Immature natural killer cell (primary cell): ENCODE results near the gene CHD1L. TPM values are rescaled to one million over a fixed set of nuclear protein-coding genes. Genes with fewer than 3 reads are reported as not detected.

Source experiments
- DNase-seq, 3 donors: peaks; one replicate each; pipeline ENCODE4 v3.0.0; 2022; ENCODE audit warnings: mixed read lengths in 1 of 3
- H3K27ac Mint-ChIP-seq, 6 donors: one replicate each; pipeline ENCODE4 v1.8.0; 2020; ENCODE audit warnings: mixed read lengths in 6 of 6, mild to moderate bottlenecking in 5 of 6, inconsistent platforms in 4 of 6, moderate library complexity in 3 of 6
- H3K27me3 Mint-ChIP-seq, 3 donors: one replicate each; pipeline ENCODE4 v1.8.0; 2020 to 2021; ENCODE audit warnings: low read depth in 3 of 3, mild to moderate bottlenecking in 3 of 3, mixed read lengths in 3 of 3, moderate library complexity in 3 of 3, inconsistent platforms in 1 of 3
- H3K36me3 Mint-ChIP-seq, 3 donors: one replicate each; pipeline ENCODE4 v1.8.0; 2020; ENCODE audit warnings: mixed read lengths in 3 of 3, inconsistent platforms in 2 of 3, mild to moderate bottlenecking in 2 of 3
- H3K4me1 Mint-ChIP-seq, 2 donors: one replicate each; pipeline ENCODE4 v1.8.0; 2020; ENCODE audit warnings: inconsistent platforms in 2 of 2, mild to moderate bottlenecking in 2 of 2, mixed read lengths in 2 of 2, moderate library complexity in 1 of 2
- H3K4me3 Mint-ChIP-seq, 5 donors: one replicate each; pipeline ENCODE4 v1.8.0; 2020; ENCODE audit warnings: mild to moderate bottlenecking in 5 of 5, mixed read lengths in 5 of 5, inconsistent platforms in 3 of 5, moderate library complexity in 3 of 5
- H3K9me3 Mint-ChIP-seq, 6 donors: one replicate each; pipeline ENCODE4 v1.8.0; 2020; ENCODE audit warnings: mild to moderate bottlenecking in 6 of 6, mixed read lengths in 6 of 6, inconsistent platforms in 4 of 6, moderate library complexity in 3 of 6
- polyA plus RNA-seq, 3 donors: library from polyadenylated mRNA; unstranded; fragments of 300-500 nt; fragmentation: Illumina TruSeq; gene quantifications; one replicate each; pipeline ENCODE4 v1.2.3, GENCODE V29; 2021

The CHD1L gene
- polyA plus RNA-seq, 3 donors from 2014 or later, result 12.6 to 22.9 (median 14.3) TPM

DNA sequence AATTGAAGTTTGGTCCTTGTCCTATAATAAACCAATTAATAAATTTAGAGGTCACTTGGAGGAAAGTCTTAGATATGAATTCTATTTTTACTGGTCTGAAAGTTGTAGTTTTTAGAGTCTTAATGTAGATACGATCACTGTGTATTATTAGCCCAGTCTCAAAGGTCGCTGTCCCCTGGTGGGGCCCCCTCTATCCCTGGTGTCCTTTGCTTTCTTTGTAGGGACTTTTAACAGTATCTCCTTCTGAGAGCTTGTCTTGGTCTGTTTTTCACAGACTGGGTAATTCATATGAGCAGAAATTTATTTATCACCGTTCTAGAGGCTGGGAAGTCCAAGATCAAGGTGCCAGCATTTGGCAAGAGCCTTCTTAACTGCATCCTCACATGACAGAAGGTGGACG is 18.5 kb downstream of the CHD1L start:
- no peak for DNase-seq
- no peak overlapping the region for H3K27ac Mint-ChIP-seq
- no peaks in the 10 kb centered on the region for H3K27me3 Mint-ChIP-seq
- H3K4me1 Mint-ChIP-seq, result no peaks in the 10 kb centered on the region
- peaks cover 20 to 55% (median 23%) of the 10 kb centered on the region in 3 donors for H3K36me3 Mint-ChIP-seq
- H3K9me3 Mint-ChIP-seq, result no peaks in the 10 kb centered on the region
- H3K4me3 Mint-ChIP-seq, result no peak overlapping the region

DNA sequence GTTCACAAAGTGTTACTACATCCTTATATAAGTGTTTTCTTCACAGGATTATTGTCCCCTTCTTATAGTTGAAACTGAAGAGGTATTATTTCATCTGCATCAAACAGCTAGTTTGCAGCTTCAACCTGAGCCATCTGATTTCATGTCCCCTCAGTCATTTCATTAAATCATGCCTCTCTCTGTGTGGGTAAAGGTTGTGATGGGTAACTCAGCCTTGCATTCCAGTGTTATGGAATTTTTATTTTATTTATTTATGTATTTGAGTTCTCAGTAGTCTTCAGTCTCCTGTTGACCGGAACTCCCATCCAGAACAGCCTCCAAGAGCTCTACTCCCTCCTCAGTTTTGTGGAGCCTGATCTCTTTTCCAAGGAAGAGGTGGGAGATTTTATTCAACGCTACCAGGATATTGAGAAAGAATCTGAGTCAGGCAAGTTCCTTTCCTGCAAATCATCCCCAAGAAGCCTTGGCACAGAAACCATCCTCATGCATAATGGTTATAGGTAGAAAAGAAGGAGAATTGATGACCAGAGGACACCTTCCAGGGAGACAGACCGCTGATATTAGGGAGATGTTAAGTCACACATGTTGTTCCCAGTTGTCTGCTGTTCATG is 21.8 kb downstream of the CHD1L start:
- Mint-ChIP-seq H3K4me1 (no peaks in the 10 kb centered on the region), H3K9me3 (no peaks in the 10 kb centered on the region)

DNA sequence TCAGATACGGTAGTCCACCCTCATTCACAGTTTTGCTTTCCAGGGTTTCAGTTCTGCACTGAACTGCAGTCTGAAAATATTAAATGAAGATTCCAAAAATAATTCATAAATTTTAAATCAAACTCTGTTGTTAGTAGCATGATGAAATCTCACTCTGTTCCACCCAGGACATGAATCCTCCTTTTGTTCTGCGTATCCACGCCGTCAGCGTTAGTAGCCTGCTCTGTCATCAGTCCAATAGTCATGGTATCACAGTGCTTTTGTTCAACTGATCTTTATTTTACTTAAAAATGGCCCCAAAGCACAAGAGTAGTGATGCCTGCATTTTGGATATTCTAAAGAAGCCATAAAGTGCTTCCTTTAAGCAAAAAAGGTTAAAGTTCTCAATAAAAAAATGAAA is 23.9 kb downstream of the CHD1L start:
- H3K27ac Mint-ChIP-seq, result no peak overlapping the region
- H3K9me3 Mint-ChIP-seq, result no peaks in the 10 kb centered on the region
- peaks cover 37 to 71% (median 39%) of the 10 kb centered on the region in 3 donors for H3K36me3 Mint-ChIP-seq
- no peak for DNase-seq
- no peaks in the 10 kb centered on the region for H3K4me1 Mint-ChIP-seq
- H3K4me3 Mint-ChIP-seq, result no peak overlapping the region
- H3K27me3 Mint-ChIP-seq, result no peaks in the 10 kb centered on the region

More for the DNA sequence above, 21.8 kb downstream of the CHD1L start:
- Mint-ChIP-seq H3K36me3 (peaks cover 39 to 74% (median 41%) of the 10 kb centered on the region in 3 donors), H3K27ac (no peak overlapping the region), H3K27me3 (no peaks in the 10 kb centered on the region), H3K4me3 (no peak overlapping the region)
- DNase-seq, result no peak

DNA sequence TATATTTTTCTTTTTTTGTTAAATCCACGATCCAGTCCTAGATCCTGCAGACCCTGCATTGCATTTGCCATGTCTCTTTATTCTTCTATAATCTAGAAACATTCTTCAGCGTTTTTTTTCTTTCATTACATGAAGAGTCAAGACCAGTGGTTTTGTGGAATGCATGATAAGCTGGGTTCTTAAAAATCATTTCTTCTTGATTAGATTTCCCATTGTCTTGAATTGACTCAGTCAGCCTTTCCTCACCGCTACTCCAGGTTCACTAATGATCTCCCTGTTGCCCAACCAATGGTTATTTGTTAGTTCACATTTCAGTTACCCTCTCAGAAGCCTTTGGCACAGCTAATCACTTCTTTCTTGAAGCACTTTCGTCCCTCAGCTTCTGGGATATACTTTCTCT is 25.2 kb downstream of the CHD1L start:
- H3K27me3 Mint-ChIP-seq, result no peaks in the 10 kb centered on the region
- H3K9me3 Mint-ChIP-seq, result no peaks in the 10 kb centered on the region
- H3K27ac Mint-ChIP-seq, result peak overlapping the region in 1 of 6 donors; percentile 17
- H3K36me3 Mint-ChIP-seq, result peaks cover 37 to 71% (median 44%) of the 10 kb centered on the region in 3 donors
- no peak for DNase-seq
- no peak overlapping the region for H3K4me3 Mint-ChIP-seq
- H3K4me1 Mint-ChIP-seq, result no peaks in the 10 kb centered on the region

DNA sequence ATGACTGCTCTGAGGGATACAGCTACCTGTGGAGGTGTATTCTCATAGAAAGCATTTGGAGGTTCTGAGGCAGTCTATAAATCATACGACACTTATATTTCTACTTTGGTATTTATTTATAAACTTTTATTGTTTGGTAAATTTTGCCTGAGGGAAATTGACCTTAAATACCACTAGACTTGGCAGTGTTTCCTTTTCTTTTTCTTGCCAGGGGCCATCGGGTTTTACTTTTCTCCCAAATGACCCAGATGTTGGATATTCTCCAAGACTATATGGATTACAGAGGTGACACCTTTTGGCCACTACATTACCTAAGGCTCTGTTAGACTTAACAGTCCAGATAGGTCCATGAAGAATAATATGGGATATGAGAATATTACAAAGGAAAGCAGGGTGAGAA is 28.2 kb downstream of the CHD1L start:
- H3K27me3 Mint-ChIP-seq, result no peaks in the 10 kb centered on the region
- peaks cover 34 to 59% (median 47%) of the 10 kb centered on the region in 3 donors for H3K36me3 Mint-ChIP-seq
- H3K4me3 Mint-ChIP-seq, result no peak overlapping the region

DNA sequence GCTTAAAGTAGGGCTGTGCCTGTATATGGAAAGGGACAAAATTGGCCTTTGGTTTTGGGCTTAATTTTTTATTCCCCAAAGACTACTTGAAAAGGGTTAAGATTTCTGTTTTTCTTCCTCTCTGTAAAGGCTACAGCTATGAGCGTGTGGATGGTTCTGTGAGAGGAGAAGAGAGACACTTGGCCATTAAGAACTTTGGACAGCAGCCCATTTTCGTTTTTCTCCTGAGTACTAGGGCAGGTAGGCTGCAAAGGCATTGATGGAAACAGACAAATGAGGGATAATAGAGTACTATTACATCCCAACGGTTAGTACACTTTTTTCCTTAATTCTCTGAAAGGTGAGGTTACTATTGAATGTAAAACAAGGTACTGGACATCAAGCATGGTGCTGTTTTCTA is 29.6 kb downstream of the CHD1L start:
- Mint-ChIP-seq H3K4me1 (peaks cover 0 to 5% of the 10 kb centered on the region in 2 donors), H3K9me3 (no peaks in the 10 kb centered on the region)

More for the DNA sequence above, 28.2 kb downstream of the CHD1L start:
- Mint-ChIP-seq H3K9me3 (no peaks in the 10 kb centered on the region), H3K4me1 (peaks cover 0 to 5% of the 10 kb centered on the region in 2 donors), H3K27ac (no peak overlapping the region)
- no peak for DNase-seq

DNA sequence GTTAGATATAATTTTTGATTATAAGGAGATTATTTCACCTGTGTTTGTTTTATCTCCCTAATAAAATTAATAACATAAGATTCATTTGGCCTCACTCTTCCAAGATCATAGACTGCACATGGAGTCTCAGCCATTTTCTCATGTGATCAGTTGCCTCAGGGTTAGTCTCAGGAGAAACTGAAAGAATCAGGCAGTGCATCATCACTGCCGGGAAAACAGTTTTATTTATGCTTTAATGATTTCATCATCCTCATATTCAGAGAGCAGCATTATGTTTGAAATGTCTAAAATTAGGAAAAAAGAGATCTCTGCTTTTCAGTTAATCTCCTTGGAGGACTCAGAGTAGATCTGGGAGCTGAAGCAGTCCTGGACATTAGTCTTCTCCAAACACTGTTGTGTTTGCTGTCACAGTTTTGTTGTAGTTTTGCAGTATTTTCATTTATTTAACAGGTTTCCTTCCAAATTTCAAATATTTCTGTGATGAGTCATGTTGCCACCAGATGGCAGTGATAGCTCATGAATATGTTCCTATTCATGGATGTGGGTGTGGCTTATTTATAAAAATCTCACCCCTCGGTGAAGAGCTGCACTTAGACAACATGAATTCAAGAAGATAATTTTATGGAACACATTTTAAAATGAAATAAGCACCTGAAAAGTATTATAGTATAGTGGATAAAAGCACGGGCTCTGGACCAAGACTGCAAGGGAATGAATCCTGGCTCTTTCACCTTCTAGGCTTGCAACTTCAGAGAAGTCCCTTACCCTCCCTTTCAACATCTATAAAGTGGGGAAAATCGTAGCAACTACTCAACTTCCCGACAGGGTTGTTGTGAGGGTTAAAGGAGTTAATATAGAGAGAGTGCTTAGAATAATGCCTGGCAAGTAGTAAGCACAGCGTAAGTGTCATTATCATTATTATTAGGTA is 31.2 kb downstream of the CHD1L start:
- H3K4me3 Mint-ChIP-seq, result no peak overlapping the region

More for the DNA sequence above, 29.6 kb downstream of the CHD1L start:
- Mint-ChIP-seq H3K27me3 (no peaks in the 10 kb centered on the region), H3K4me3 (no peak overlapping the region), H3K27ac (no peak overlapping the region), H3K36me3 (peaks cover 38 to 61% (median 52%) of the 10 kb centered on the region in 3 donors)
- DNase-seq, result no peak

DNA sequence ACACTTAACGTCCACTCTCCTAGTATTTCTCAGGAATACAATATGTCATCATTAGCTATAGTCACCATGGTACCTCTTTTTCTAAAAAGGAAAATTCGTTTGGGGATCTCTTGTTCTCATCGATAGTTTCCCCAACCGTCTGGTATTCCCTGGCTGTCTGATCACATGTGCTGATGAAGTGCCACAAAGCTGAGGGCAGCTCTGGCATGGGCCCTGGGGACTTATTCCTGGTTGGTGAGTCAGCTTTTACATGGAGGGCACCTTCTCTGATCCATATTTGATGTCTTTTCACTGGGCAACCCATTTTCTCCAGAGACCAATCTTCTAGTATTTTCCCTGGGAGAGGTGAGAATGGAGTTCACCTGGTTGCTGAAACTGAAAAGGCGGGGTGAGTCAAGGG is 39.5 kb downstream of the CHD1L start:
- Mint-ChIP-seq H3K27me3 (no peaks in the 10 kb centered on the region), H3K27ac (no peak overlapping the region), H3K4me1 (no peaks in the 10 kb centered on the region), H3K36me3 (peaks cover 19 to 56% (median 27%) of the 10 kb centered on the region in 3 donors), H3K9me3 (no peaks in the 10 kb centered on the region), H3K4me3 (no peak overlapping the region)
- DNase-seq, result no peak

More for the DNA sequence above, 31.2 kb downstream of the CHD1L start:
- H3K27me3 Mint-ChIP-seq, result no peaks in the 10 kb centered on the region
- DNase-seq, result peak; percentile 21 to 29 (median 24)
- peaks cover 0 to 5% of the 10 kb centered on the region in 2 donors for H3K4me1 Mint-ChIP-seq
- H3K9me3 Mint-ChIP-seq, result no peaks in the 10 kb centered on the region
- peaks cover 31 to 56% (median 39%) of the 10 kb centered on the region in 3 donors for H3K36me3 Mint-ChIP-seq
- no peak overlapping the region for H3K27ac Mint-ChIP-seq

DNA sequence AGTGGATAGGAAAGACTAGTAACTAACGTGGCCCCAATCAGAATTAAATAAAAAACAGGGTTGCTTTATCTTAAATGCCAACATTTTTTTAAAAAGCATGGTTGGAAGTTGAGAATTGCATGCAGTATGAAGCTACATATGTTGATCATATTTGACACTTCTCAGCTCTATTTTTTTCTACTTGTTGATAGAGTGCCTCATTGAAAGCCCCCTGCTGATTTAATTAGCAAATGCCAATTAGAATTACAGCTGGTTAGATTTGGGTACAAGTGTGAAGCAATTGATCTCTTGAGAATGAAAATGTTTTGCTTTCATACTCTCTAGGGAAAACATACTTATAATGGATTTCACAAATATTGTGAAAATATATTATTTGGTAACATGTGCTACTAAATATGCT is 40.5 kb downstream of the CHD1L start:
- Mint-ChIP-seq H3K36me3 (peaks cover 21 to 56% (median 37%) of the 10 kb centered on the region in 3 donors), H3K27me3 (no peaks in the 10 kb centered on the region), H3K27ac (no peak overlapping the region), H3K4me3 (no peak overlapping the region), H3K4me1 (no peaks in the 10 kb centered on the region), H3K9me3 (no peaks in the 10 kb centered on the region)
- no peak for DNase-seq

DNA sequence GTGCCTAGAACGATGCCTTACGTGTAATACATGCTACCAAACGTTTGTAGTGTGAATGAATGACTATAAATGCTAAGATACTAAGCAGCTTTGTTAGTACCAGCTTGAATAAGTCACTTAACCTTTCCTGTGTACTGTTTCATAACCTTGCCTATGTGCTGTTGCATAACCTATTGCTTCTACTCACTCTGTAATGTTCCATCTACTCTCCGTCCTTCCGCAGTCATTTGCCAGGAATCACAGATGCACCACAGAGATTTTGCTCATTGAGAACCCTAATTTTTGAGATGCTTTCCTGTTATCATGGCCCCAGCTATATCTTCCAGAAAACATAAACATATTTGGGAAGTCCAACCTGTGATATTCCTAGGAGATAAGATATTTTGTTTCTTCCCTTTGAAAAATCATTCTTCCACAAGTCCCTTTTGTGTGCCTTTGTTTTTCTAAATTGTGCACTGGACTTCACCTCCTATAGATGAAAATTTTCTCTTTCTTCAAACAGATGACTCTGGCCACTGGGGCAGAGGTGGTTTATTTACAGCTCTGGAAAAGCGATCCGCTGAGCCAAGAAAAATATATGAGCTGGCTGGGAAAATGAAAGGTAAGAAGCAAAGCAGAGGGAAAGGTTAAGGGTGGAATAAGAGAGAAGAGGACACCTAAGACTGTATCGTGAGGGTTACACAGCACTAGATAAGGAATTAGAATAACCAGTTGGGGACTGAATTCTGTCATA is 44.8 kb downstream of the CHD1L start:
- Mint-ChIP-seq H3K27ac (no peak overlapping the region), H3K4me1 (no peaks in the 10 kb centered on the region), H3K27me3 (peaks cover 0 to 1% (median 0%) of the 10 kb centered on the region in 3 donors), H3K9me3 (no peaks in the 10 kb centered on the region), H3K4me3 (no peak overlapping the region), H3K36me3 (peaks cover 36 to 88% (median 61%) of the 10 kb centered on the region in 3 donors)
- no peak for DNase-seq

DNA sequence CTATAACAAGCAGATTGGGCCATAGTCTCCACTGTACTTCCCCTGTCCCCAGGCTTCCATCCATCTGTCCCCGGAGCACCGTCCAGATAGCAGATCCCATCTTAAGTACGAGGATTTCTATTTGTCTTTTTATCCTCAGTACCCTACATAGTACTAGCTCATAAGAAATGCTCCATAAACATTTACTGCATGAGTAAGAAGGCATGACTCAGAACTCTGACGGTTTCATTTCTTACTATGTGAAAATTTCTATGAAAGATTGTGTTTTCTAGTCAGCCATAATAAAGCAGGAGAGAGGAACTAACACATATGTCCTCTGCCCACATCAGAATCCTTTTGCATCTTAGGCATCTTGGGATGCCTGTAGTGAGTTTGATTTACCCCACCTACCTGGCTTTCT is 49.5 kb downstream of the CHD1L start:
- Mint-ChIP-seq H3K27me3 (peaks cover 0 to 1% (median 0%) of the 10 kb centered on the region in 3 donors), H3K4me3 (no peak overlapping the region), H3K9me3 (no peaks in the 10 kb centered on the region), H3K4me1 (no peaks in the 10 kb centered on the region), H3K27ac (no peak overlapping the region), H3K36me3 (peaks cover 70 to 92% (median 79%) of the 10 kb centered on the region in 3 donors)
- no peak for DNase-seq

DNA sequence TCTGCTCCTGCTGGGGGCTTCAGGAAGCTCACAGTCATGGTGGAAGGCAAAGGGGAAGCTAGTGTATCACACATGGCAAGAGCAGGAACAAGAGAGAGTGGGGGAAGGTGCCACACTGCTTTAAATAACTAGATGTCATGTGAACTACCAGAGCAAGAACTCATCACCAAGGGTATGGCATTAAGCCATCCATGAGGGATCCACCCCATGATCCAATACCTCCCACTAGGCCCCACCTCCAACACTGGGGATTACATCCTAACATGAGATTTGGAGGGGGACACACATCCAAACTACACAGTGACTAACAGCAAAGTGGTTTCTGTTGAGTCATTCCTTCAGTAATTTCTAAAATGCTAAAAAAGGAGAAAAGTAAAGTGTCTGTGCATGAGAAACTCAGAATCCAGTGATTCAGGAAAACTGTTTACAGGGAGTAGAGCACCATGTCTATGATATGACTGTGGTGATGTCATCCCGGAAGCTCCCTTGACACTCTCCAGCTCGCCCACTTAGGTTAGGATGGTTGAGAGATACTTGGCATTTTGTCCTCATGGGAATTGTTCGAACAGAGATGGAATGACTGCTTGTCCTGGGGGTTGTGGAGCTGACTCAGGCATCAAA is 50.3 kb downstream of the CHD1L start:
- no peaks in the 10 kb centered on the region for H3K4me1 Mint-ChIP-seq

DNA sequence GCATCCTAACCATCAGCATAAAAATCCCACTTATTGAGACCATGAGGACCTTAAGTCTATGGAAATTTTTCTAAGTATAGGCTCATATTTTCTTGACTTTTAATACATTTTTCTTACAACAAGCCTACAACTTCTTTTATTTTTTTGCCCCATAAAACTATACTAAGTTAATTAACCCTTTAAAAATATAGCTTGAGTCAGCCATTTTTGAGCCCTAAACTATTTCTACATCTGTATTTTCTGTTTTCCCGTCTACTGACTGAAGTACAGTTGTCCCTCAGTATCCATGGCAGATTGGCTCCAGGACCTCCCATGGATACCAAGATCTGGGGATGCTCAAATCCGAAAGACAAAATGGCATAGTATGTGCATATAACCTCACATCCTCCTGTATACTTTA is 55.0 kb downstream of the CHD1L start:
- Mint-ChIP-seq H3K4me1 (no peaks in the 10 kb centered on the region), H3K36me3 (peaks cover 63 to 71% (median 67%) of the 10 kb centered on the region in 3 donors), H3K27me3 (peaks cover 2 to 3% (median 2%) of the 10 kb centered on the region in 3 donors), H3K9me3 (peaks cover 19 to 31% (median 25%) of the 10 kb centered on the region in 6 donors), H3K4me3 (no peak overlapping the region), H3K27ac (no peak overlapping the region)
- DNase-seq, result no peak

More for the DNA sequence above, 50.3 kb downstream of the CHD1L start:
- Mint-ChIP-seq H3K36me3 (peaks cover 70 to 92% (median 79%) of the 10 kb centered on the region in 3 donors), H3K9me3 (no peaks in the 10 kb centered on the region), H3K27me3 (peaks cover 0 to 3% (median 2%) of the 10 kb centered on the region in 3 donors), H3K27ac (no peak overlapping the region), H3K4me3 (no peak overlapping the region)
- DNase-seq, result no peak
